ENCODE measurements around the gene RNF220.

RNF220 gene

DNA sequence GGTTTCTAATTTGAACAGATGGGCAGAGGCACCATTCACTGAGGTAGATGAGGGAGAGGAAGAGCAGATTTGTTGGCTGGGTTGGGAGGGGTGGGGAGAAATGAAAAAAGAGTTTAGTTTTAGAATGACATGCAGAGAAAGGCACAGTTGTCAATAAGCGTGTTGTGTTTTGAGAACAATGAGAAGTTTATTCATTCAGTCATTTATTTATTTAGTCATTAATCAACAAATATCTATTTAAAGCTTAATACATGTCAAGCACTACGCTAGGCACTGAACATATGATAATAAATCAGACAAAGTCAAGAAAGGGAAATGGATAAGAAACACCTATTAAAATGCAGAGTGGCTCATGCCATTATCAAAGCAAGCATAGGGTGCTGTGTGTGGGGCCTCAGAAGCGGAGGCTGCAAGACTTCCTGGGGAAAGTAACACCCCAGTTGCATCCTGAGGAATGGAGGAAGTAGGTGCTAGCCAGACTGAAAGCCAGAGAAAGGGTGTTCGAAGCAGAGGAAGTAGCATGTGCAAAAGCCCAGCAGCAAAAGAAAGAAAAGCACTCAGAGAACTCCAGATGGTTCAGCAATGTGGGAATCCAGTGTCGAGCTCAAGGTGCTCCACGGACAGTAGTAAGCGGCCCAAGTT is 114.1 kb downstream of the RNF220 start:
- DNase-seq (ENCODE audit: low read depth in 1 of 2, low spot score in 1 of 2), result no peak

- no peak for DNase-seq (ENCODE audit: low read depth in 1 of 2, low spot score in 1 of 2)
These were observed 116.5 kb downstream of the RNF220 start for GRCh38 chr1:44521378-44522080.

DNA sequence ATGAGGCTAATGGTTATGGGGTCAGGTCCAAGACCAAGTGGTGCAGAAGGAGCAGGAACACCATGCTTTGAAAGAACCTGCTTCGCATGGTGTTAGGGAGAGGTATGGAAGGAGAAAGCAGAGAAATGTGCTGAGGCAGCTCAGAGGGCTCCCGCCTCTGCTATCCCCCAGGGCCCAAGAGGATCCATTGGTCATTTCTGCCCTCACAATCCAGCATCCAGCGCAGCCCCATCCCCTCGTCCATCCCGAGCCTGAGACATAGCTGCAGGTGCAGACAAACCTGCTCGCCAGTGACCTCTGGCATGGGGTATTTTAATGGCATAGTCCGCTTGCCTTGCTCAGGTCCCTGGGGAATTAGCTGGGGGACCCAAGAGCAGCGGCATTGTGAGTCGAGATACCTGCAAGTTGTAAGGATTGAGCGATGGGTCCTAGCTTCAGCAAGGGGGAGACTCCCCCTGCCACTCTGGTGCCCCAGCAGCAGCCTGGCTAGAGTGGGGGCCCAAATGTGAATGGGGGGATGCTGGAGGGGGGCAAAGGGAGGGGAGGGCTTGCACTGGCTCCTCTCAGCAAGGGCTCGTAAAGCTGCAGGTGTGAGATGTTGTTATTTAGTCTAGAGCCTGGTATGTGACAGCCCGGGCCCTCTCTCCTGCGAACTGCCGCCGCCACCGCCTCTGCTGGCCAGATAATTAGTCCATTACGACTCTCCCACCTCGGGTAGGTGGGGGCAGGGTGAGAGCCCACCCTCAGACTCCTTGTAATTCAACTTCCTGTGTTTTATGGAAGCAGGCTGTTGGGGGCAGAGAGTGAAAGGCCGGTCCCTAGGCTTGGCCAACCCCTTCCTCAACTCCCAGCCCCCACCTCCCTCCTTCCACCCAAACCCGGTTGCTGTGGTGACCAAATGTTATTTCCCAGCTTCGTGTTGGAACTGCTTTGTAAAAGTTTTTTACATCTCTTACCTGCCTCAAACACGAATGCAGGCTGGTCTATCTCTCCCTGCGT is 118.8 kb downstream of the RNF220 start:
- DNase-seq (ENCODE audit: low read depth in 1 of 2, low spot score in 1 of 2), result no peak

DNA sequence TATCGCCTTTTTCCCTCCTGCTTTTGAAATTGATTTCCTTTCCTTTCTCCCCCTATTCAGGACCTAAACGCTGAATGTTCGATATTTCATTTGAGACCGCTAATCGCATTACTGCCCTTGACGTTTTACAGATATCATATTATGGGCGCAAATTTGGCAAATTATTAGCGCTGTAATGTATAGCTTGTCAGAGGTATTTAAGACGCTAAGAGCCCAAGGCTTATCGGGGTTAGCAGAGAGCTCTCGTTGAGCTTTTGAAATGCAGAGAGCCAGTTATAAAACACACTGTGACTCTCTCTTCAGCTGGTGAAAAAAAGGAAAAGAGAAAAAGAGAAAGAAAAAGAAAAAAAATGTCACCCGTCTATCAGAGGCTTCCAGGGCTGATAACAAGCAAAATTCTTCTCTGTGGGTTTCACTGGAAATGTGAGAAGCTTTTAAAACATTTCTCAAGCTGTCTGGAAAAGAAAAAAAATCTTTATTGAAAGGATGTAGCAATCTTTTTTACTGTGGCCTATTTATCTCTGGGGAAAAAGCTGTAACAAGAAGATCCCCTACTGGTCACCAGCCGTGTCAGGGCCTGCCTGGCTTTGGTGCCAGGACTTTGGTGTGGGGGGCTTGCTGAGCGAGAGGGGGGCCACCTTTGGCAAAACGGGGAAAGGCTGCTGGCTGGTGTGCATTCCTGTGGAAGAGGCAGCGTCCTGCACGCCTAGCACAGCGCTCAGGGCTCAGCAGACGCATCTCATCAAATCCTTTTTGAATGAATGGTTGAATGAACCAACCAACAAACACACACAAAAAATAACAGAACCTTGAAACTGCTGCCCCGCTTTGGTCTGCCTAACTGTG is 119.8 kb downstream of the RNF220 start:
- DNase-seq (ENCODE audit: low read depth in 1 of 2, low spot score in 1 of 2), result no peak

DNA sequence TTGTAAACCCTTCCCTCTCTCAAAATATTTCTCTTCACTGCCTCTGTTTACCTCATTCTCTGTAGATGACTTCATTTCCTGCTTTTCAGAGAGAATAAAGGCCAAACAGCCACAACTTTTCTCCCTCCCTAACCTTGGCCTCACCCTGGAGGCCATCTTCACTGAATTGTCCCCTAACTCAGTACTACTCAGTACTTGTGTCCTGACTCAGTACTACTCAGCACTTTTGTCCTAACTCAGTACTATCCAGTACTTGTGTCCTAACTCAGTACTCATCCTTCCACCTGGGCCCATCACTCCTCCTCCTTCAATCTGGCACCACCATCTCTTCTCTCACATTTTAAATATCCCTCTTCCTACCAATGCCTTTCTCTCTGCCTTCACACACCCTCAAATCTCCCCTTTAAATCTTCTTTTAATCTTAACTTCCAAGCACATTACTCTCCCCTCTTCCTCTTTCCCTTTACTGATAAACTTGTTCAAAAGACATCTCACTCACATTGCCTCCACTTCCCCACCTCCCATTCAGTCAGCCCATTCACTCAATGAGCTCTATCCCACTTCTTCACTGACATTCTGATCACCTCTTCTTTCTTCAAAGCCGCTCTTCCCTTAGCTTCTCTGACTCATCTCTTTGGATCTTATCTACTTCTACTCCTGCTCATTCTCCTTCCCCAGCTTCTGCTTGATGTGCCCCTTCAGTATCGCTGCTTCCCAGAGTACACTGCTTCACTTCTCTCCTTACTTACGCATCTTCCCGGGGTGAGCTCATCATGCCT is 121.4 kb downstream of the RNF220 start:
- DNase-seq (ENCODE audit: low read depth in 1 of 2, low spot score in 1 of 2), result no peak

- DNase-seq (ENCODE audit: low read depth in 1 of 2, low spot score in 1 of 2), result no peak
These were observed 126.9 kb downstream of the RNF220 start for GRCh38 chr1:44531785-44532566.

- no peak for DNase-seq (ENCODE audit: low read depth in 1 of 2, low spot score in 1 of 2)
These were observed 127.5 kb downstream of the RNF220 start for GRCh38 chr1:44532567-44532944.

GRCh38 chr1:44534771-44535170 is 129.7 kb downstream of the RNF220 start:
- no peak for DNase-seq (ENCODE audit: low read depth in 1 of 2, low spot score in 1 of 2)

GRCh38 chr1:44536357-44537209 is 131.5 kb downstream of the RNF220 start:
- DNase-seq (ENCODE audit: low read depth in 1 of 2, low spot score in 1 of 2), result no peak

- no peak for DNase-seq (ENCODE audit: low read depth in 1 of 2, low spot score in 1 of 2)
These were observed 132.5 kb downstream of the RNF220 start for GRCh38 chr1:44537538-44537937.

DNA sequence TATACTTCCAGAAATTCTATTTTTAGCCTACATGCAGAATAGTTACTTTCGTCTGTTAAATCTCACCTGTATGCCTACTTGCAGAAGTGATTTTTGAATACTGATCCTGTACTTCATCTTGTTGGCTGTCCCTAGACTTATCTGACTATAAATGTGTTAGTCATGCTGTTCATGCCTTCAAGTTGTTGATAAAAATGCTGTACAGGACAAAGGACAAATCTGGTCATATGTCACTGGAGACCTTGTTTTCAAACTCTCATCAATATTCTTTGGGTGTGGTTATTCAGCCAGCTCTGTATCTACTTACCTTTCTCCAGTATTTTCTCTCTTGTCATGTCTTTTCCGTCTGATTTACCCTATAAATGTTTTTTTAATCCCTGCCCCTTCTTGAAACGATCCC is 132.9 kb downstream of the RNF220 start:
- DNase-seq (ENCODE audit: low read depth in 1 of 2, low spot score in 1 of 2), result no peak

GRCh38 chr1:44539991-44540730 is 135.1 kb downstream of the RNF220 start:
- DNase-seq (ENCODE audit: low read depth in 1 of 2, low spot score in 1 of 2), result no peak

DNA sequence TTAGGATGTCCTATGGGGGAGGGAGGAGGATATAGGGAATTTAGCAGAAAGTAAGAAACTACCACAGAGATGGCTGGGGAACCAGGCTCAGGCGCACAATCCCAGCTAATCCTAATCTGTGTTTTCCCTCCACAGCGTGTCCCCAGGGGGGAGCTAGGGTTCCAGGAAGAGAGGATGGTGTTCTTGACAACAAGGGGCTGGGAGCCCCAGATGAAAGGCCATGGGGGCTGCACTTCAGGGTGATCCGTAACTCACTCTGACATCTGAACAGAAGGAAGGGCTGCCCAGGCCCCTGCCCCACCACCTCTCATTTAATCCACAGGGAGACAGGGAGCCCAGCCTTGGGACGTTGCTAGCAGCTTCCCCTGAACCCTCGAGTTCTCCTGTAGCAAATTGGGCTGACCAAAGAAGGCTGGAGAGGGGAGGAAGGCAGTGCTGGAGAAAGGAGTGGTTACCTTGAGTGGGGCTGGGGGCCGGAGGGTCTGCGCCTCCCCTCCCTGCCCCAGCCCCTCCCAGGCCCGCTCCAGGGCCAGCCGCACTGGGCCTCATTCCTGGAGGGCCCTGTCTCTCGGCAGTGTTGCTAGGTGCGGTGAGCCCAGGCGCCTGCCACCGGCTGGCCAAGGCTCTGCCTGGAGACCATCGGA is 137.5 kb downstream of the RNF220 start:
- DNase-seq (ENCODE audit: low read depth in 1 of 2, low spot score in 1 of 2), result no peak

- DNase-seq (ENCODE audit: low read depth in 1 of 2, low spot score in 1 of 2), result no peak
These were observed 138.1 kb downstream of the RNF220 start for GRCh38 chr1:44543064-44543744.

GRCh38 chr1:44543786-44544185 is 138.7 kb downstream of the RNF220 start:
- DNase-seq (ENCODE audit: low read depth in 1 of 2, low spot score in 1 of 2), result no peak

DNA sequence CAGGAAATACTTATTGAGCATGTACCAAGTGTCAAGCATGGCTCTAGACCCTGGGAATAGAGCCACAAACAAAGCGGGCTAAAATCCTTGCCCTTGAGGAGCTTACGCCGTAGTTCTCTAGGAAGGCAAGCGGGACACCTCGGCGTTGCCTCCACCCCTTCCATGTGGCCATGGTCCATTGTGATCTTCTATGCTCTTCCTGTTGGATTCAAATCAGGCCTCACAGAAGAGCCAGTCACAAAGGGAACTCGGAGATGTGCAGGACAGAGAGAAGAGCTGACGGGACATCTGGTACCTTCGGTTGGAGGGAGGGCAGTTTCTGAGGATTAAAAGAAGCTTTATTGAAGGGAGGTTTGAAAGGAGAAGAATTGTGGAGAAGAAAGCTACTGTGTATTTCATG is 139.9 kb downstream of the RNF220 start:
- DNase-seq (ENCODE audit: low read depth in 1 of 2, low spot score in 1 of 2), result no peak

DNA sequence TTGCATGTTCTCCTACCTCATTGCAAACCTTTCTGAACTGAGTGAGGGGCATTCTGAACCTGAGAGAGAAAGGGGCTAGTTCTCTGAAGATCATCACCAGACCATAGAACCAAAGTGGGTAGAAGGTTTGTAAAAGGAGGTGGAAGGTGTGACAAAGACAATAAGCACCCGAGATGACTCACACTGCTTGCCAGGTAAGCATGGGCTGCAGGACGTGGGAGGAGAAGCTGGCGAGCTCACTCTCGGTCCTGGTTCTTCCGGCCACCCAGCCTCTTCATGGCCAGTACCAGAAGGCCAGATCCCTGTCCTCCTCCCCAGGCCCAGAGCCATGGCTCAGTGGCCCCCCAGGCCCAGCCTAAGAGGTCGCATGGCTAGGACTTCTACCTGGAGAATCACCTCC is 140.9 kb downstream of the RNF220 start:
- no peak for DNase-seq (ENCODE audit: low read depth in 1 of 2, low spot score in 1 of 2)
